Activated CD8-positive, alpha-beta memory T cell treated with anti-CD3 and anti-CD28 coated beads, Interleukin-2, amount 50 U/mL, for 24 hours (primary cell): ENCODE measurements around the gene MRFAP1L1.
A peak's percentile ranks its signal among the peaks of the same experiment; 100 is the strongest.
"Not testable (repeated sequence)": the region's sequence is repeated elsewhere in the genome, so short reads cannot be mapped to it uniquely, and the experiment has no call there.

Source experiments
- DNase-seq: peaks from one replicate; pipeline ENCODE4 v3.0.0-alpha.2; 2020; ENCODE audit errors: extremely low read depth

Gene MRFAP1L1

GRCh38 chr4:6688879-6689505, 20.7 kb downstream of the MRFAP1L1 start:
- DNase-seq = peak; percentile 47

DNA sequence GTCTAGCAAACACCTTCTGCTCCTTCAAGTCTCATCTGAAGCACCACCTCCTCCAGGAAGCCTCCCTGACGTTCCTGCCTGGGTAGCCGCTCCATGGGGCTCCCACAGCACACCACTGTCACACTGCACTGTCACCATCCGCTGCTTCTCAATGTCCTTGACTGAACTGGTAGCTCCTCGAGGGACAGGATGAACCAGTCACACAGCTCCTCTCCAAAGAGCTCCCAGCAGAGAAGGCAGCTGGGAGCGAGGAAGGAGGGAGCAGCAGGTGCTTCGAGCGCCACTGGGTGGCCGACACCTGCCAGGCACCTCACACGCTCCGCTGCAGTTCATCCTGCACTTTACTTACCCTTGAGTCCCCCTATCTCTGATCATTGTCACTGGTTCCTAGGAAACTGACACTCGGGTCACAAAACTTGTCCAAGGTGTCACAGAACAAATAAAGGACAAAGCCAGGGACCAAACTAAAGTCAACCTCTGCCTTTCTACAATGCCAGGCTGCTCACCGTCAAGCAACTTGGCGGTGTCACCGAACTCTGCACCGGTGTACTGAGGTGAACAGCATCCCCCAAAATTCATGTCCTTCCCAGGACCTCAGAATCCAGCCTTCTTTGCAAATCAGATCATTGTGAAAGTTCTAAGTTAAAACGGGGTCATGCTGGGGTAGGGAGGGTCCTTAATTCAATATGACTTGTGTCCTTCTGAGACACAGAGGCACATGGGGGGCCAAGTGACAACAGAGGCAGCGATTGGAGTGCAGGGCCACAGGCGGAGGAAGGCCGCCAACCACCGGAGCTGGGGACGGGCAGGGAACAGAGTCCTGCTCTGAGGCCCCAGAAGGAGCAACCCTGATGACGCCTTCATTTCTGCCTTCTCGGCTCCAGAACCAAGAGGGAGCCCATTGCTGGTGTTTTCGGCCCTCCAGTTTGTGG, 21.5 kb downstream of the MRFAP1L1 start:
- DNase-seq = no peak

DNA sequence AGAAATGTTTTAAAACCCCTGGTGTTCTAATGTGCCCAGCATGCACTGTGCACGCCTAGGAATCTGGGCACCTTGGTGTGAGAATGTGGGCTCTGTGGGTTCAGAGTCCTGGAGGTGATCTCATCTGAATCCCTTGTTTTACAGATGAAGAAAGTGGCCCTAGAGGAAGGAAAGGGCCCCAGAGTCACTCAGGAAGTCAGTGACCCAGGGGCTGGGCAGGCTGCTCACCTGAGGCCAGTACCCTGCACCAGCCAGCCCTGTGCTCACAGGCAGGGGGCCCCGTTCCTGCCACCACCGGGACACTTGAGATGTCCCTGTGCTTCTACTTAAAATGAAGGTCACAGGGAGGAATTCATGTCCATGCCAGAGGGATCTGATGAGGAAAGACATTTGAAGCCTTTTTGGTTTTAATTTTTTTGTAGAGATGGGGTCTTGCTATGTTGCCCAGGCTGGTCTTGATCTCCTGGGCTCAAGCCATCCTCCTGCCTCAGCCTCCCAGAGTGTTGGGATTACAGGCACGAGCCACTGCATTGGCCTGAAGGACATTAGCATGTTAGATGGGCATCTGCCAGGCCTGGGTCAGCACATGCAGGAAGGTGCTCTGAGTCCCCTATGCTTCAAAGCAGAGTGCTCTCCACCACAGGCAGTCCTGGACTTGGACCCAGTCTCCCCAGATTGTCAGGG, 23.4 kb downstream of the MRFAP1L1 start:
- DNase-seq = no peak

- DNase-seq = no peak
Measured at GRCh38 chr4:6684656-6685055, 25.0 kb downstream of the MRFAP1L1 start.

DNA sequence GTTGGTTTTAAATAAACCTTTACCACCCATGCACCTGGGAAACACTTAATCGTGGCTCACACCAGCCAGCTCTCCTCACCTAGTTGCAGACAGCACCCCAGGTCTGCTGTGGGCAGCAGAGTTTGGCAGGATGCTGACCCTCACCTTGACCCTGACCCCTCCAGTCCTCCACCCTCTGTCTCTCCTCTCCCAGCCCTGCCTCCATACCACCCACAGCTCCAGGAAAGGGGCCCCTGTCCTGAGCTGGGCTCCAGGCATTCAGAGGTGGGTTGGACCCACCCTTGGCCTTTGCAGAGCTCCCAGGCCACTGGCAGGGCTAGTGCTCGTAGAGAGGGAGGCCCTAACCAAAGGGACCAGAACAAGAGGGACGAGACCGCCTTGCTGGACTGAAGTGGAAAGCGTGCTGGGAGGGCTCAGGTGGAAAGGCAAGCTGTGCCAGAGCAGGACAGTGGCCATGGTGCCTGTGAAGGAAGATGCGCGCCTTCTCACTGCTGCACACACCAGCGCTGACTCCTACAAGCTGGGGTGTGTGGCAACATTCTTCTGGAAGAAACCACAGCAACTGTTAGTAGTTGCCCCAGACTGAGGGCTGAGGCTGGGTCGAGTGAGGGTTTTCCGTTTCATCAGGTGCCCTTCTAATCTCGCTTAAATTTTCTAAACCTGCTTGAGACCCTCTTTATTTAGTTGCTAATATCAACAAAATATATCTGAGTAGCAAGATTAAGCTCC, 26.6 kb downstream of the MRFAP1L1 start:
- no peak for DNase-seq

- DNase-seq = no peak
Measured at GRCh38 chr4:6681191-6681590, 28.5 kb downstream of the MRFAP1L1 start.

DNA sequence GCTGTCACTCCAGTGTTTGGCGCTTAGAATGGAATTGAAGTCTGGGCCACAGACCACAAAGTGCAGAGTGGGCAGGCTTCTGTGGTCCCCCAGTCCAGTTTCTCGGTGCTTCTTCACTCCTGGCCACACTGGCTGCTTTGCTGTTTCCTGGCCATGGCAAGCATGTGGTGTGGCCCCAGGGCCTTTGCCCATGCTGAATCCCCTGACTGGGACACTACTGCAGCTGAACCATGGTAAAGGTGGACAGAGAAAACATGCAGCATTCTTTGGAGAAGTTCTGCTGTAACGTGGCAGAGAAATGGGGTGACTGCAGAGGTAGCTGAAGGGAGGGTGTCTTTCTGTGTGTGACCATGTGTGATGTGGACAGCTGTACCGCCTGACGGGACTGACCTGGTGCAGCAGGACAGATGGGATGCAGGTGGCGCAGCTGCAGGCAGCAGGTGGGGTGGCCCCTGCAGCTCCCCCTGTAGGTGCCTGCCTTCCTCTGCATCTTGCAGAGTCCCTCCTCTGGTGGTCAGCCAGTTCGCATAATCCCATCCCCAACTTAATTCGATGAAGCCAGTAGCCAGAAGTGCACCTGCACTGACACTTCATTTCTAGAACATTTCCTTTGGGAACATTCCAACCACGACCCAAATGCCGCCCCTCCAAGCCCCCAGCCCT, 29.2 kb downstream of the MRFAP1L1 start:
- no peak for DNase-seq

DNA sequence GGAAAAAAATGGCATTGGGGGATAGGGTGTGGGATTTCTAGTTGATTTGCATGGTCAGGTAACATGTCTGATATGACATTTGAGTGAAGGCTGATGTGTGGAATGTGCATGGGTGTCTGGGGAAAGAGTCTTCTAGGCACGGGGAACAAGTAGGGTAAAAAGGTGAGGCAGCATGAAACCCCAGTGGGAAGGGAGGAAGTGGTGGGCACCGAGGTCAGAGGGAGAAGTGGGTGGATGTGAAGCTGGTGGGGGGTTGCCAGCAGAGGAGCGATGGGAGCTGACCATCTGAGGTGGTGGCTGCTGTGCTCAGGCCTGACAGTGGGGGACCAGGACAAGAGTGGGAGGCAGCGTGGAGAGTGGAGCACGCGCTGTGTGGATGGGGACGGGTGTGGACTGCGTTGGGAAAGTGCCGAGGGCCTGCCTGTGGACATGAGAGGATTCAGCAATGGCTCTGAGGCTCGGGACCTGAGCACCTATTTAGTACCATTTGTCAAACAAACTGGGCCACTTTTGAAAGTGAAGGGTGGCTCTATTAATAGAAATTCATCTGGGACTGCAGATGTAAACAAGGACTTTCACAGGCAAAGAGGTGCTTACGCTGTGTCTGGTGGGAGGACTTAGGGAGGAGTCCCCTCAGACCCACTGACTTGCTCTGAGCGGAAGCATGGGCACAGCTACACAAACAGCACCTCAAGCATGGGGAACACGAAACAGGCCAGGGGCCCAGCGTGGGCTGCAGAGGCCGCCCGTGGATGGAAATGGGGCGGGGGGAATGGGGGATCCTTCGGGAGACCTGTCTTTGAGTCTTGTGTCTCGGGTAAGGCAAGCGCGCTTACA, 32.7 kb downstream of the MRFAP1L1 start:
- DNase-seq = no peak

DNA sequence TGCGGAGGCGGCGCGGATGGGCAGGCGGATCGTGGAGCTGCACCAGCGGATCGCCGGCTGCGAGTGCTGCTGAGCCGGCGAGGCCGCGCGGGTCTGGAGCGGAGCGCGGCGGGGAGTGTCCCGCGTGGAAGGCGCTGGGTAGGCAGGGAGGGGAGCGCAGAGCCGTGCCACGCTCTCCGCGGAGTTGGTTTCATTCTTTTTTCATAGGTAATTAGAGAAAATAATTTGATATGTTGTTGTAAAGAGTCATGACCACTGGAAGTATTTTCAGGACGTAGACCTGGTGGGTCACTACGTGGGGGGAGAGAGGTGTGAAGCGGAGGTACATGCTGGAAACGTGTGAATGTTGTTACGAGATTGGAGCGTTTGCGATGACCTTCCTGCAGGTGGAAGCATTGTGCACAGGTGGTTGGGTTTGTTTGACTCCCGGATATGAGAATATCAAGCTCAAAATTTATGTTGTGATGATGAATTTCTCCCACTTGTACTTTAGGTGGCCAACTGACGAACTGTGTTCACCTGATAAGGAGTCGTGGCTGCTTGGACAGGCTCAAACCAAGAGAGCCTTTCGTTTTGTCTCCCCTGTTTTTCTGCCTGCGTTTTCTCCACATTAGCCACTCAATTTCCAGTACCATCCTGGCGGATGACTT, 35.0 kb downstream of the MRFAP1L1 start:
- no peak for DNase-seq

GRCh38 chr4:6673660-6674499, 35.8 kb downstream of the MRFAP1L1 start:
- DNase-seq = peak; percentile 85

DNA sequence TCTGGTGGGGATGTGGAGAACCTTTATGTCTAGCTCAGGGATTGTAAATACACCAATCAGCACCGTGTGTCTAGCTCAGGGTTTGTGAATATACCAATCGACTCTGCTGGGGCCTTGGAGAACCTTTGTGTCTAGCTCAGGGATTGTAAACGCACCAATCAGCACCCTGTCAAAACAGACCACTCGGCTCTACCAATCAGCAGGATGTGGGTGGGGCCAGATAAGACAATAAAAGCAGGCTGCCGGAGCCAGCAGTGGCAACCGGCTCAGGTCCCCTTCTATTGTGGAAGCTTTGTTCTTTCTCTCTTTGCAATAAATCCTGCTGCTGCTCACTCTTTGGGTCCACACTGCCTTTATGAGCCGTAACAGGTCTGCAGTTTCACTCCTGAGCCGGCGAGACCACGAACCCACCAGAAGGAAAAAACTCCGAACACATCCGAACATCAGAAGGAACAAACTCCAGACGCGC, 36.4 kb downstream of the MRFAP1L1 start:
- DNase-seq = not testable (repeated sequence)

DNA sequence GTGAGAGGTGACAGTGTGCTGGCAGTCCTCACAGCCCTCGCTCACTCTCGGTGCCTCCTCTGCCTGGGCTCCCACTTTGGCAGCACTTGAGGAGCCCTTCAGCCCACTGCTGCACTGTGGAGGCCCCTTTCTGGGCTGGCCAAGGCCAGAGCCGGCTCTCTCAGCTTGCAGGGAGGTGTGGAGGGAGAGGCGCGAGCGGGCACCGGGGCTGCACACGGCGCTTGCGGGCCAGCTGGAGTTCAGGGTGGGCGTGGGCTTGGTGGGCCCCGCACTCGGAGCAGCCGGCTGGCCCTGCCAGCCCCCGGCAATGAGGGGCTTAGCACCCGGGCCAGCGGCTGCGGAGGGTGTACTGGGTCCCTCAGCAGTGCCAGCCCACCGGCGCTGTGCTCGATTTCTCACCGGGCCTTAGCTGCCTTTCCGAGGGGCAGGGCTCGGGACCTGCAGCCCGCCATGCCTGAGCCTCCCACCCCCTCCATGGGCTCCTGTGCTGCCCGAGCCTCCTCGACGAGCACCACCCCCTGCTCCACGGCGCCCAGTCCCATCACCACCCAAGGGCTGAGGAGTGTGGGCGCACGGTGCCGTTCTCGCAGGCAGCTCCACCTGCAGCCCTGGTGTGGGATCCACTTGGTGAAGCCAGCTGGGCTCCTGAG, 37.0 kb downstream of the MRFAP1L1 start:
- DNase-seq = not testable (repeated sequence)

- no peak for DNase-seq
Measured at GRCh38 chr4:6672131-6672530, 37.5 kb downstream of the MRFAP1L1 start.

GRCh38 chr4:6671648-6672047, 38.0 kb downstream of the MRFAP1L1 start:
- no peak for DNase-seq

- no peak for DNase-seq
Measured at GRCh38 chr4:6668391-6668790, 41.3 kb downstream of the MRFAP1L1 start.

DNA sequence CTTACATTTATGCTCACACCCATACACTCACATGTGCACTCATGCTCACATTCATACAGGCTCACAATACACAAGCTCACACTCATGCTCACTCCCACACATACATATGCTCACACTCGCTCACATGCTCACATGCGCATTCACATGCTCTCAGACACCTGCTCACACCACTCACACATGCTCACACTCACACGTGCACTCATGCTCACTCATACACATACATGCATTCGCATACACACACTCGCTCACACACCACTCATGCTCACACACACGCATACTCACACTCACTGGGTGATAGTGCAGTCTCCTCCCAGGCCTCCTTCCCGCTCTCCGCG, 44.4 kb downstream of the MRFAP1L1 start:
- DNase-seq = no peak

- DNase-seq = no peak
Measured at GRCh38 chr4:6663596-6664393, 45.9 kb downstream of the MRFAP1L1 start.

- DNase-seq = no peak
Measured at GRCh38 chr4:6662591-6662990, 47.1 kb downstream of the MRFAP1L1 start.
